Body of pancreas (tissue), 4 donors: ENCODE data around the gene WNK2. TPM values are rescaled to one million over a fixed set of nuclear protein-coding genes. Genes with fewer than 3 reads are reported as not detected.
A peak's percentile ranks its signal among the peaks of the same experiment; 100 is the strongest.

ENCODE experiments used
- ATAC-seq: fragments of 150-250 bp; one replicate; pipeline ENCODE4 v1.9.1; 2016
- DNase-seq, 4 donors: peaks; one replicate each; pipeline ENCODE4 v3.0.0-alpha.2; 2019
- H3K27ac ChIP-seq, 4 donors: fragments of 200-600 bp; sonication (generic); 1 replicate in 3 of 4; 2 replicates in 1 of 4; pipeline versions ENCODE4 v1.5.1 to v1.6.1; 2016 to 2019; ENCODE audit warnings: mild to moderate bottlenecking in 1 of 4, mixed read lengths in 1 of 4, moderate library complexity in 1 of 4
- H3K27me3 ChIP-seq, 2 donors: fragments of 200-600 bp; sonication (generic); one replicate each; pipeline ENCODE4 v1.6.0; 2016; ENCODE audit warnings: mild to moderate bottlenecking in 1 of 2
- H3K36me3 ChIP-seq, 2 donors: fragments of 200-600 bp; sonication (generic); replicated peaks in 1 of 2; 2 replicates each; pipeline ENCODE4 v1.5.1; 2016; ENCODE audit warnings: low read depth in 2 of 2; ENCODE audit not compliant: insufficient read depth in 1 of 2
- H3K4me1 ChIP-seq: fragments of 200-600 bp; sonication (generic); one replicate; pipeline ENCODE4 v1.6.0; 2016
- H3K4me3 ChIP-seq, 2 donors: fragments of 200-600 bp; sonication (generic); 1 replicate in 1 of 2; 2 replicates in 1 of 2; pipeline ENCODE4 v1.5.1; 2016 to 2019
- H3K9me3 ChIP-seq, 3 donors: fragments of 200-600 bp; sonication (generic); 1 replicate in 2 of 3; 2 replicates in 1 of 3; pipeline ENCODE4 v1.5.1; 2016
- POLR2A ChIP-seq, 3 donors: fragments of 450-650 bp; IDR thresholded peaks; one replicate each; pipeline ENCODE4 v1.6.1; 2016; ENCODE audit warnings: antibody characterized with exemption in 3 of 3, mild to moderate bottlenecking in 2 of 3
- WGBS, 2 donors: methylation state at CpG; one replicate each; pipeline ENCODE4 v1.1.5; 2017; 5-methylcytosine and 5-hydroxymethylcytosine counted together
- intact Hi-C: fragments of 100-400 bp; cut with DNase I; formaldehyde crosslinking; loops from one replicate; pipeline ENCODE4 v1.15.1; 2023
- total RNA-seq, 2 donors: library from RNA; depleted of rRNA; stranded (reverse); fragments of >200 nt; gene quantifications; one replicate each; pipeline ENCODE4 v1.1.0, GENCODE V29; 2016
- TF ChIP-seq, protein P1 (sequence below), 7 experiments: fragments of 450-650 bp in 4 of 7; fragments of 200-600 bp in 3 of 7; sonication (generic) in 3 of 7; IDR thresholded peaks; one replicate each; pipeline ENCODE4 v1.5.1; 2016 to 2019; ENCODE audit warnings: antibody characterized with exemption in 7 of 7

WNK2 gene
- total RNA-seq, 2 donors from 2014 or later, result 85.4 to 173 TPM

DNA sequence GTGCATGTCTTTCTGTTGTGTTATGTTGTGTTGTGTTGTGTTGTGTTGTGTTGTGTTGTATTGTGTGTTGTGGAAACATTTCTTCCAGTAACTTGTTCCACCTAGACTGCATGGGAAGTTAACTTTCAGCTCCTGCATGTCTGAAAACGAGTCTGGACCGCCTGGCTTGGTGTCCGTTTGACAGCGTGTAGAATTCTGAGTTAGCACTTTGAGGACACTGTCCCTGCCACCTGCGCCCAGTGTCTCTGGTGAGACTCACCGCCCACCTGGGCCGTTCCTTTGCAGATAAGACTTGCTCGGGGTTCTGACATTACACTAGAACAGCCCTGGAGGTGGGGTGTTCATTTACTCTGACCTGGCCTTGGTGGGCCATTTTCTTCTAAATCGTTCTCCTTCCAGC lies 42.0 kb downstream of the WNK2 start:
- no peak for TF ChIP-seq POLR2A (IDR thresholded peaks at IDR 0.05)
- TF ChIP-seq, protein P1, sequence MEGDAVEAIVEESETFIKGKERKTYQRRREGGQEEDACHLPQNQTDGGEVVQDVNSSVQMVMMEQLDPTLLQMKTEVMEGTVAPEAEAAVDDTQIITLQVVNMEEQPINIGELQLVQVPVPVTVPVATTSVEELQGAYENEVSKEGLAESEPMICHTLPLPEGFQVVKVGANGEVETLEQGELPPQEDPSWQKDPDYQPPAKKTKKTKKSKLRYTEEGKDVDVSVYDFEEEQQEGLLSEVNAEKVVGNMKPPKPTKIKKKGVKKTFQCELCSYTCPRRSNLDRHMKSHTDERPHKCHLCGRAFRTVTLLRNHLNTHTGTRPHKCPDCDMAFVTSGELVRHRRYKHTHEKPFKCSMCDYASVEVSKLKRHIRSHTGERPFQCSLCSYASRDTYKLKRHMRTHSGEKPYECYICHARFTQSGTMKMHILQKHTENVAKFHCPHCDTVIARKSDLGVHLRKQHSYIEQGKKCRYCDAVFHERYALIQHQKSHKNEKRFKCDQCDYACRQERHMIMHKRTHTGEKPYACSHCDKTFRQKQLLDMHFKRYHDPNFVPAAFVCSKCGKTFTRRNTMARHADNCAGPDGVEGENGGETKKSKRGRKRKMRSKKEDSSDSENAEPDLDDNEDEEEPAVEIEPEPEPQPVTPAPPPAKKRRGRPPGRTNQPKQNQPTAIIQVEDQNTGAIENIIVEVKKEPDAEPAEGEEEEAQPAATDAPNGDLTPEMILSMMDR (IDR thresholded peaks at IDR 0.05), result no peak
- ATAC-seq (no peak), DNase-seq (no peak)
- Histone ChIP-seq H3K4me1 (peaks cover 82% of the 10 kb centered on the region), H3K36me3 (no peaks in the 10 kb centered on the region), H3K9me3 (no peaks in the 10 kb centered on the region), H3K27ac (peak overlapping the region; percentile 22 to 87 (median 74)), H3K4me3 (no peak overlapping the region), H3K27me3 (no peaks in the 10 kb centered on the region)
- 49 to 77% methylated on average over 9 of the region's 9 CpGs for WGBS, 2 donors
- intact Hi-C loops, result no loop called here

DNA sequence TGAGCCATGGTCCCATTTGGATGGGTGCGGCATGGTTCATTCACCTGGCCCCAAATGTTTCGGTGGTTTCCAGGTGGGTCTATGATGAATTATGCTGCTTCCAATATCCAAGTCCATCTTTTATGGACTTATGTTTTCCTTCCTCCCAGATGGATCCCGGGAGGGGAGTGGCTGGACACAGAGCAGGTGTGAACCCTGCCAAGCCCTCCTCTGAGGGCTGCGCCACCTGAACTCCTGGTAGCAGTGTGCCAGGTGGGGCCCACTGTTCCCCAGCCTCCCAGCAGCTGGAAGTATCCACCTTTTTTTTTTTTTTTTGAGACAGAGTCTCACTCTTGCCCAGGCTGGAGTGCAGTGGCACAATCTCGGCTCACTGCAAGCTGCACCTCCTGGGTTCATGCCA lies 42.9 kb downstream of the WNK2 start:
- whole genome bisulfite sequencing, 2 donors, result 63 to 71% methylated on average over 5 of the region's 5 CpGs
- H3K36me3 ChIP-seq, result no peaks in the 10 kb centered on the region
- H3K9me3 ChIP-seq, result no peaks in the 10 kb centered on the region
- H3K4me1 ChIP-seq, result peaks cover 91% of the 10 kb centered on the region
- no peaks in the 10 kb centered on the region for H3K27me3 ChIP-seq
- intact Hi-C loops, result no loop called here
- no peak overlapping the region for H3K4me3 ChIP-seq
- TF ChIP-seq, protein P1 (IDR thresholded peaks at IDR 0.05), result no peak
- TF ChIP-seq POLR2A (IDR thresholded peaks at IDR 0.05), result no peak
- no peak for ATAC-seq
- DNase-seq, result no peak
- H3K27ac ChIP-seq, result peak overlapping the region in 1 of 4 donors; percentile 9

DNA sequence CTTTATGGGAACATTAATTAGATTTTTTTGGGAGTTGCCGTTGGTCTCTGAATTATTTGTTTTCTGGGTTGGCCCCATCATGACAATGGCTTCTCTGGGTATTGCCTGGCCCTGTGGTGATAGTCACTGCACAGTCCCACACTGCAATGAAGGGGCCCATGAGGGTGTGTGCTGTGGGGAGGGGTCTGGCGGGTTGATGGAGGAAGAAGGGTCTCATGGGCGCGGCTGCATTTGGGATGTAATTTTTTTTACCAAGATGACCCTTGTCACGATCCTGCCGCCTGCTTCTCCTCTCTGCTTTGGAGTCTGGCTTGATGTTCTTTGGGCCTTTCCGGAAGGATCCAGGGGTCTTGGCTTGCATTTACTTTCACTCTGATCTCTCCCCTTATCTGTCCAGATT lies 44.1 kb downstream of the WNK2 start:
- peaks cover 94% of the 10 kb centered on the region for H3K4me1 ChIP-seq
- peak overlapping the region in 2 of 4 donors; percentile 5 to 28 for H3K27ac ChIP-seq
- no peaks in the 10 kb centered on the region for H3K36me3 ChIP-seq
- DNase-seq (no peak), ATAC-seq (no peak)
- WGBS, 2 donors, result 78 to 89% methylated on average over 7 of the region's 7 CpGs
- no peaks in the 10 kb centered on the region for H3K9me3 ChIP-seq
- intact Hi-C loops, result no loop called here
- TF ChIP-seq POLR2A (IDR thresholded peaks at IDR 0.05), result no peak
- TF ChIP-seq, protein P1 (IDR thresholded peaks at IDR 0.05), result no peak
- H3K4me3 ChIP-seq, result no peak overlapping the region
- H3K27me3 ChIP-seq, result no peaks in the 10 kb centered on the region

DNA sequence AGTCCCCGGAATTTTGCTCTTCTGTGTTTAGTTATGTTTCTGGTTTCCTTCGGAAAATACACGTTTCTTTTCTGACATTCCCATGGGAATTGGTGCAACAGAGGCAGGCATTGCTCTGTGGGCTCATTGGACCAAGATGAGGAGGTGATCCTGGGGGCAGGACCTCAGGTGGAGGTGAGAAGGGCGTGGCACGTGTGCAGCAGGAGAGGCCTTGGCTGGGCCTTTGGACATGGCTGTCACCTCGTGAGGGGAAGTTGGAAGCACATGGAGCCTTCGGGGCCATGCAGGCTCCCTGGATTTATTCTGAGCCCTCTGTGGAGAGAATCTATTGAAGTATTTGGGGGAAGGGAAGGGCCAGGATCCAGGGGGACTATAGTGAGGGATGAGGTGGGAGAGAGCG lies 44.5 kb downstream of the WNK2 start:
- TF ChIP-seq POLR2A (IDR thresholded peaks at IDR 0.05), result no peak
- TF ChIP-seq, protein P1 (IDR thresholded peaks at IDR 0.05), result no peak
- ATAC-seq, result no peak
- no peaks in the 10 kb centered on the region for H3K9me3 ChIP-seq
- H3K27me3 ChIP-seq, result no peaks in the 10 kb centered on the region
- no peak overlapping the region for H3K4me3 ChIP-seq
- intact Hi-C loops, result no loop called here
- H3K4me1 ChIP-seq, result peaks cover 94% of the 10 kb centered on the region
- no peaks in the 10 kb centered on the region for H3K36me3 ChIP-seq
- DNase-seq, result no peak
- H3K27ac ChIP-seq, result peak overlapping the region in 2 of 4 donors; percentile 5 to 28
- WGBS, 2 donors, result 66 to 68% methylated on average over 8 of the region's 8 CpGs

DNA sequence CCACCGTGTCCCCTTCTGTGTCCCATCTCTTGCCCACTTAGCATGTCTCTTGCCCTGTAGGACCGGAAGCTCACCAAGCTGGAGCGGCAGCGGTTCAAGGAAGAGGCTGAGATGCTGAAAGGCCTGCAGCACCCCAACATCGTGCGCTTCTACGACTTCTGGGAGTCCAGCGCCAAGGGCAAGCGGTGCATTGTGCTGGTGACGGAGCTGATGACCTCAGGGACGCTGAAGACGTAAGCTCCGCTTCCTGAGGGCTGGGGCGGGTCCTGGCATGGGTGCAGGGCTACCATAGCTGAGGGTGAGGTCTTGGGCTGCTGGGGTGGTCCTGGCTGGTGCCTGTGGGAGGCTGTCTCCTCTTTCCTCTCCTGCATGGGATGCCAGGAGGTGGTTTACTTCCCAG lies 45.7 kb downstream of the WNK2 start:
- TF ChIP-seq, protein P1 (IDR thresholded peaks at IDR 0.05), result no peak
- TF ChIP-seq POLR2A (IDR thresholded peaks at IDR 0.05), result no peak
- intact Hi-C loops, result no loop called here
- H3K4me3 ChIP-seq, result no peak overlapping the region
- ATAC-seq (no peak), DNase-seq (no peak)
- no peaks in the 10 kb centered on the region for H3K36me3 ChIP-seq
- peaks cover 89% of the 10 kb centered on the region for H3K4me1 ChIP-seq
- WGBS, 2 donors, result 92 to 94% methylated on average over 6 to 14 of the region's 14 CpGs
- H3K9me3 ChIP-seq, result no peaks in the 10 kb centered on the region
- H3K27ac ChIP-seq, result peak overlapping the region in 3 of 4 donors; percentile 52 to 89 (median 86)
- H3K27me3 ChIP-seq, result no peaks in the 10 kb centered on the region
